Uterus (tissue), 4 donors: Measurements from ENCODE around the gene ZNF814. TPM values are rescaled to one million over a fixed set of nuclear protein-coding genes. Genes with fewer than 3 reads are reported as not detected.
"Not testable (repeated sequence)": the region's sequence is repeated elsewhere in the genome, so short reads cannot be mapped to it uniquely, and the experiment has no call there.

Experiments
- DNase-seq, 2 donors: peaks; one replicate each; pipeline ENCODE4 v3.0.0-alpha.2; 2019 to 2020
- H3K27ac ChIP-seq, 2 donors: fragments of 200-600 bp; sonication (generic); 1 replicate in 1 of 2; 2 replicates in 1 of 2; pipeline ENCODE4 v1.5.1; 2016 to 2018
- H3K27me3 ChIP-seq, 2 donors: fragments of 200-600 bp; sonication (generic); one replicate each; pipeline ENCODE4 v1.5.1; 2018 to 2019; ENCODE audit warnings: control low read depth in 1 of 2
- H3K36me3 ChIP-seq, 2 donors: fragments of 200-600 bp; sonication (generic); one replicate each; pipeline ENCODE4 v1.5.1; 2019; ENCODE audit warnings: control low read depth in 1 of 2
- H3K4me1 ChIP-seq, 2 donors: fragments of 200-600 bp; sonication (generic); one replicate each; pipeline ENCODE4 v1.5.1; 2018 to 2019; ENCODE audit warnings: control low read depth in 1 of 2
- H3K4me3 ChIP-seq, 2 donors: fragments of 200-600 bp; sonication (generic); 1 replicate in 1 of 2; 2 replicates in 1 of 2; pipeline ENCODE4 v1.5.1; 2018 to 2019; ENCODE audit warnings: mild to moderate bottlenecking in 1 of 2
- H3K9me3 ChIP-seq, 2 donors: fragments of 200-600 bp; sonication (generic); one replicate each; pipeline ENCODE4 v1.5.1; 2019; ENCODE audit warnings: control low read depth in 1 of 2
- CTCF ChIP-seq, 4 experiments: fragments of 200-600 bp in 2 of 4; fragments of 450-650 bp in 2 of 4; sonication (generic) in 2 of 4; IDR thresholded peaks; one replicate each; pipeline ENCODE4 v1.5.1; 2016 to 2019; ENCODE audit warnings: antibody characterized with exemption in 4 of 4, mild to moderate bottlenecking in 2 of 4, moderate library complexity in 1 of 4
- POLR2A ChIP-seq, 2 donors: fragments of 450-650 bp; IDR thresholded peaks; one replicate each; pipeline ENCODE4 v1.6.1; 2016; ENCODE audit warnings: antibody characterized with exemption in 2 of 2, mild to moderate bottlenecking in 1 of 2, moderate library complexity in 1 of 2
- intact Hi-C: fragments of 100-400 bp; cut with DNase I; formaldehyde crosslinking; loops from one replicate; pipeline ENCODE4 v1.15.1; 2023; ENCODE audit warnings: low total_unique reads
- total RNA-seq, 4 donors: library from RNA; depleted of rRNA in 3 of 4; stranded (reverse); fragments of >200 nt in 3 of 4; gene quantifications; one replicate each; pipeline versions ENCODE4 v1.1.0 to v1.2.4, GENCODE V29; 2014 to 2023
- donor health status: DM: yes; HTN: yes; CAD: no.

Gene ZNF814
- total RNA-seq, 4 donors from 2014 or later: 7.1 to 24.9 (median 15.4) TPM

GRCh38 chr19:57830071-57830602 is 58.7 kb downstream of the ZNF814 start, which contains the start of gene ZNF587B:
TSS of gene ZNF587B (plus strand) at chr19:57830299. CDS start at chr19:57830529, 230 bp downstream.
- DNase-seq: peak; percentile 48 to 63
- peak within 1 kb of the TSS; percentile 28 to 35 for H3K4me3 ChIP-seq
- H3K36me3 ChIP-seq: no peaks in the 10 kb centered on the region
- intact Hi-C loops: no loop called here
- H3K4me1 ChIP-seq: peaks cover 0 to 4% of the 10 kb centered on the region in 2 donors
- no peak within 1 kb of the TSS for H3K27ac ChIP-seq
- H3K27me3 ChIP-seq: no peaks in the 10 kb centered on the region
- TF ChIP-seq POLR2A (IDR thresholded peaks at IDR 0.05) (no peak), CTCF (IDR thresholded peaks at IDR 0.05) (no peak)
- H3K9me3 ChIP-seq: no peaks in the 10 kb centered on the region

- no peaks in the 10 kb centered on the region for H3K9me3 ChIP-seq
- H3K27me3 ChIP-seq: no peaks in the 10 kb centered on the region
- intact Hi-C loops: no loop called here
- no peak overlapping the region for H3K27ac ChIP-seq
- peaks cover 0 to 4% of the 10 kb centered on the region in 2 donors for H3K4me1 ChIP-seq
- no peak overlapping the region for H3K4me3 ChIP-seq
- TF ChIP-seq CTCF (IDR thresholded peaks at IDR 0.05): no peak
- TF ChIP-seq POLR2A (IDR thresholded peaks at IDR 0.05): no peak
- DNase-seq: no peak
- no peaks in the 10 kb centered on the region for H3K36me3 ChIP-seq
These were observed 59.5 kb downstream of the ZNF814 start for GRCh38 chr19:57829316-57829715.

GRCh38 chr19:57825511-57825910 is 63.3 kb downstream of the ZNF814 start:
- DNase-seq: no peak
- no peak overlapping the region for H3K27ac ChIP-seq
- no peaks in the 10 kb centered on the region for H3K36me3 ChIP-seq
- TF ChIP-seq POLR2A (IDR thresholded peaks at IDR 0.05) (no peak), CTCF (IDR thresholded peaks at IDR 0.05) (no peak)
- no peak overlapping the region for H3K4me3 ChIP-seq
- intact Hi-C loops: no loop called here
- H3K27me3 ChIP-seq: no peaks in the 10 kb centered on the region
- H3K4me1 ChIP-seq: peaks cover 0 to 4% of the 10 kb centered on the region in 2 donors
- H3K9me3 ChIP-seq: no peaks in the 10 kb centered on the region

- H3K36me3 ChIP-seq, H3K9me3 ChIP-seq, intact Hi-C loops, H3K27ac ChIP-seq, DNase-seq, H3K4me1 ChIP-seq, H3K4me3 ChIP-seq, H3K27me3 ChIP-seq: not testable (repeated sequence)
These were observed 65.2 kb downstream of the ZNF814 start for GRCh38 chr19:57823608-57824007.

GRCh38 chr19:57823155-57823554 is 65.7 kb downstream of the ZNF814 start:
- H3K36me3 ChIP-seq, H3K9me3 ChIP-seq, H3K4me1 ChIP-seq, H3K4me3 ChIP-seq, DNase-seq, H3K27ac ChIP-seq, intact Hi-C loops, H3K27me3 ChIP-seq: not testable (repeated sequence)

GRCh38 chr19:57821501-57821900 is 67.3 kb downstream of the ZNF814 start:
- DNase-seq, H3K4me1 ChIP-seq, H3K36me3 ChIP-seq: not testable (repeated sequence)

GRCh38 chr19:57821095-57821494 is 67.7 kb downstream of the ZNF814 start:
- H3K4me1 ChIP-seq, DNase-seq, H3K27ac ChIP-seq, H3K36me3 ChIP-seq, H3K27me3 ChIP-seq, intact Hi-C loops, H3K4me3 ChIP-seq, H3K9me3 ChIP-seq: not testable (repeated sequence)

More at GRCh38 chr19:57821501-57821900, 67.3 kb downstream of the ZNF814 start:
- H3K4me3 ChIP-seq, H3K27me3 ChIP-seq, H3K9me3 ChIP-seq, H3K27ac ChIP-seq, intact Hi-C loops: not testable (repeated sequence)
